Bone marrow (tissue), 2 donors: Measurements from ENCODE around the gene ANKRD44.
"Not testable (repeated sequence)": the region's sequence is repeated elsewhere in the genome, so short reads cannot be mapped to it uniquely, and the experiment has no call there.

Experiments
- DNase-seq, 2 donors: peaks; one replicate each; lab custom pipeline; 2025; lab: John Stamatoyannopoulos, UW

ANKRD44 gene

GRCh38 chr2:197310271-197310985, at the start of gene ANKRD44:
Gene ANKRD44 (minus strand): TSS chr2:197310780. CDS start chr2:197310604, 176 bp downstream.
- peak; percentile 64 to 66 for DNase-seq

GRCh38 chr2:197359859-197360258, 49.3 kb upstream of the ANKRD44 start:
- DNase-seq, result no peak

DNA sequence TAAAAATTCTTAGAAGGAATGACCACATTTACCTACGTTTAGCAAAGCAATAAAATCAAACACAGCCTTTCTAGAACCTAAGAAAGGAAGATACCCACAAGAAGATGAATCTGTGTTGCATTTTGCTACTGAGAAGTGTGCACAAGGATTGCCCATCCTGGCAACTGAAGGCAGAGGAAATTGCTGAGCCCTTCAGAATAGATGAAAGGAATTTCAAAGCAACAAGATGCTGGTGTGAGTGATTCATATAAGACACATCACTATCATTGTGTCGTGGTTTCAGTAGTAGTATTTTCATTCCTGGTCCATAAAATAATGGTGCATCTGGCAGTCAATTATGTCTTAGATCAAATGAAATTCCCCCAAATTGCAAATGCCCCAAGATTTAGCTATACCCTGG, 48.4 kb upstream of the ANKRD44 start:
- no peak for DNase-seq

GRCh38 chr2:197357986-197358385, 47.4 kb upstream of the ANKRD44 start:
- no peak for DNase-seq

GRCh38 chr2:197356136-197356535, 45.6 kb upstream of the ANKRD44 start:
- no peak for DNase-seq

GRCh38 chr2:197354169-197354558, 43.6 kb upstream of the ANKRD44 start:
- DNase-seq, result no peak

DNA sequence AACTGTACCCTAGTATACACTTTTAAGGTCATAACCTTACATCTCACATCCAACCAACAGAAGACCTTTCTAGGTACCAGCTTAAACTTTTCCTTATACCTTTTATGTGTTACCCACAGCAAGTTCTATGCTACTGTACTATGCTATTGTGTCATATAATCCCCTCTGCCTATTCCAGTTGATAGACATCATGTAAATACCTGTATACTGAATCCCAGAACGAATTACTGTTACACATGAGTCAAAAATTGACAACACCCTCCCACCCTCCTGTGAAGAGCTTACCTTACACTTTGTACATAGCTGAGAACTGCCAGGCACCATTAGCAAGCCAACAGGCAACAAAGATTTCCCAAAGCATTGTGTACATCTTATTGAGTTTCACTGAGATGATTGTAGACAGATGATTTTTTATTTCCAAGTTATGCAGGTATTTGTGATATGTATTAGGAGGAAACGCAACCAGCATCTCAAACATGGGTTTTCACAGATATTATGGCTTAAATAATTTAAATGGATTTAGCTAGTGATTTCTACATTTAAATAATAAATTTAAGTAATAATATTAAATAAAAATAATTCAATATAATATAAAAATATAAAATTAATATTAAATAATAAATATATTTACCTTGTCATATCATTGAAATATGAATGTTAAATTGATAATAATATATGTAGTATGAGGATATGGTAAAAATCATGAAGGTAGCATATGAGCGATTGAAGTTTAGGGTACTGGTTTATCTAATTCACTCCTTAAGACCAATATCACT, 43.0 kb upstream of the ANKRD44 start:
- no peak for DNase-seq

DNA sequence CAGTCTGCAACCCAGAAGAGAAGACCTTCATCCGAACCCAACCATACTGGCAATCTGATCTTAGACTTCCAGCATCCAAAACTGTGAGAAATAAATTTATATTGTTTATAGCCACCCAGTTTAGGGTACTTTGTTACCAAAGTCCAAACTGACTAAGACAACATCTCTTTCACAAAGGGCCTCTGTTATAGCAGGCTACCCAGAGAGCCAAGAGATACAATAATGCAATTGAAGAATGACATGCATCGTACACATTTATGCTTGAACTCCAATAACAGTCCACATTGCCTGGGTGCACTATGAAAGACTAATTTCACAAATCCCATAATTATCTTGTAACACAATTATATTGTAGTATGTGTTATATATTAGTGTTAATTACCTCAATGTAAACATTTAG, 39.1 kb upstream of the ANKRD44 start:
- DNase-seq, result no peak

DNA sequence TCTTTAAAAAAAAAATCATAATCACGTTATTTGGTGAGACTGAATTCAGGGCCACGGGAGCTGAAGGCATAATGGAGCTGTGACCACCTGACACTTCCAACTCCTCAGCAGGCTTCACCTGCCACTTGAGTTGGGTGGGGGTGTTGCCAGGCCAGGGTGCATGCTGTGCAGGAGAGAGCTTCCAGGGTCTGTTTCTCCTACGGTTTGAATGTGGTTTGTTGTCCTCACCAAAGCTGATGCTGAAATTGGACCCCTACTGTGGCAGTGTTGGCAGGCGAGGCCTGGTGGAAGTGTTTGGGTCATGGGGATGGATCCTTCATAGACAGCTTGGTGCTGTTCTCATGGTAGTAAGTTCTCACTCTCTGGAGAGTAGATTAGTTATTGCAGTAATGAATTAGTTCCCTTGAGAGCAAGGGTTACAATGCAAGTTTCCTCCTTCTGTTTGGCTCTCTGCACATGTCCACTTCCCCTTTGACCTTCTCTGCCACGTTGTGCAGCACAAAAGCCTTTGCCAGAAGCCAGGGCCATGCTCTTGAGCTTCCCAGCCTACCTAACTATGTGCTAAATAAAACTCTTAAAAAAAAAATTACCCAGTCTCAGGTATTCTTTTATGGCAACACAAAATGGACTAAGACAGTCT, 38.3 kb upstream of the ANKRD44 start:
- DNase-seq, result no peak

- no peak for DNase-seq
Observed at GRCh38 chr2:197345846-197346370, 35.3 kb upstream of the ANKRD44 start.

DNA sequence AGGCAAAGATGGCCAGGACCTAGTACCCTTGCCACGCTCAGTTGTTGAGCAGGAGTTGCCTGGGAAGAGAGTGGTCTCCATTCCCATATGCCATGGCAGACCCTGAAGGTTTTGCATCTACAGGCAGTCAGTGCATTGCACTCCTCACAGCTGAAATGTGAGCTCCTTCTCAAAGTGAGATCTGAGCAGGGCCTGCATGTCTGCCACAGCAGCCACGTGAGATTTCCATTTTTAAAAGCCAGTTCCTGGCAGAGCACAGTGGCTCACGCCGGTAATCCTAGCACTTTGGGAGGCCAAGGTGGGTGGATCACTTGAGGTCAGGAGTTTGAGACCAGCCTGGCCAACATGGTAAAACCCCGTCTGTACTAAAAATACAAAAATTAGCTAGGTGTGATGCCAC, 33.4 kb upstream of the ANKRD44 start:
- not testable (repeated sequence) for DNase-seq

DNA sequence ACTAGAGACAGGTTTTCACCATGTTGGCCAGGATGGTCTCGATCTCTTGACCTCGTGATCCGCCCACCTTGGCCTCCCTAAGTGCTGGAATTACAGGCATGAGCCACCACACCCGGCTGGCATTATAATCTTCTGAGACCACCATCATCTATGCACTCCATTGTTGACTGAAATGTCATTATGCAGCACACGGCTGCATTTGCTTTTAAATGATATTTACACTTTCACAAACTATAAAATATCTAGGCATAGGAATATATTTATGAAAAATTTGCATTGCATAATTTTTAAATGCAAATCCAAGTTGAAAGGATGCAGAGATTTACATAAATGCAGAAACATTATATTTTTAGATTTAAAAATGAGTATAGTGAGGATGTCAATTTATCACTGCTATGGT, 30.0 kb upstream of the ANKRD44 start:
- DNase-seq, result no peak

DNA sequence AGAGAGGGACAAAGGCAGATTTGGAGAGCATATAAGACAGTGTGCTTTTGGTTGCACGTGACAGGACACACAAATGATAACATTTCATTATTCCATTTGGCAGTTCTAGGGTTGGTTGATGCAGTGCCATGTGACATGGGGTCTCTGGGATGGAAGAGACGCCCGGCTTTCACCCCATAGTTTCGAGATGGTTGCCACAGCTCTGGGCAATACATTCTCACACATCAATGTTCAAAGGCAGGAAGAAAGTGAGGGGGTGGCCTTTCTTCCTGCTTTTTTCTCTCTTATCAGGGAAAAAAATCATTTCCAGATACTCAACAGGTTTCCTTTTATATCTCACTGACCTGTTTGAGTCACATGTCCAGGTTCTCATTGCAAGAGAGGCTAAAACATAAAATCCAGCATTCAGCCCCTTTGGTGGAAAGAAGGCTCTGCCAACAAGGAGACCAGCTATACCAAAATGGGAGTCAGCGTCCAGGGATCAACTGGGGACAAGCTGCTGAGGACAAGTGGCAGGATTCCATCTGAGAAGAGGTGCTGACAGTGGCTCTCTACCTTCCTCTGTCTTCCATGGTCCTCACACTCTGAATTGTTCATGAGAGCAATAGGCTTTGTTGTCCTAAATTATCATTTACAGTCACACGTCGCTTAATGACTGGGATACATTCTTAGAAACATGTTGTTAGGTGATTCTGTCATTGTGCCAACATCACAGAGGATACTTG, 29.1 kb upstream of the ANKRD44 start:
- no peak for DNase-seq

DNA sequence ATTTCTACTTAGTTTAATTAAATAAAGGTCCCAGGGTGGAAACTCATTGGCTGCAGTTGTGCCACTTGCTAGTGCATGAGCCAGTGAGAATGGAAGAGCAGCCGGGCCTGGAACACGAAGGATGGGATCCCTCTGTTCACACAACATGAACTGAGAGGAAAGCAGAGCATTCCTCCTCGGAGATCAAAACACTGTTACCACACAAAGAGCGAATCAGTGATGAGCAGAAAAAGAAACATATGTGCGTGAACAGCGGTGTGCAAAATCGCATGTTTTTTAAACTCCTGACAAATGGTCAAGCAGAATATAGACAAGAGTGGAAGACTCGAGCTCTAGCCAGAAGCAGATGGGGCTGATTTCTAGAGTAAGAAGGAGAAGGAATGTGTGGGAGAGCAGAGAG, 28.4 kb upstream of the ANKRD44 start:
- no peak for DNase-seq

DNA sequence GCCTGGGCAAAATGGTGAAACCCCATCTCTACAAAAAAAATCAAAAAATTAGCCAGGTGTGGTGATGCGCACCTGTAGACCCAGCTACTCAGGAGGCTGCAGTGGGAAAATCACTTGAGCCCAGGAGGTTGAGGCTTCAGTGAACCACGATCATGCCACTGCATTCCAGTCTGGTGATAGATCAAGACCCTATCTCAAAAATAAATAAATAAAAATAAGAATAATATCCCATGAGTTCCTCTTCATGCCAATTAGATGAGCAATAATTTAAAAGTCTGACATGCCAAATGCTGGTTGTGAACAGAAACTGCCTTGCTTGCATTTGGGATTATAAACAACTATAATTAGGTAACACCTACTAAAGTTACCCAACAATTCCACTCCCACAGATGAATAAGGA, 22.1 kb upstream of the ANKRD44 start:
- no peak for DNase-seq

GRCh38 chr2:197328461-197328860, 17.9 kb upstream of the ANKRD44 start:
- DNase-seq, result no peak

GRCh38 chr2:197327472-197328098, 17.0 kb upstream of the ANKRD44 start:
- DNase-seq, result peak in 1 of 2 donors; percentile 26

GRCh38 chr2:197327073-197327471, 16.5 kb upstream of the ANKRD44 start:
- no peak for DNase-seq

DNA sequence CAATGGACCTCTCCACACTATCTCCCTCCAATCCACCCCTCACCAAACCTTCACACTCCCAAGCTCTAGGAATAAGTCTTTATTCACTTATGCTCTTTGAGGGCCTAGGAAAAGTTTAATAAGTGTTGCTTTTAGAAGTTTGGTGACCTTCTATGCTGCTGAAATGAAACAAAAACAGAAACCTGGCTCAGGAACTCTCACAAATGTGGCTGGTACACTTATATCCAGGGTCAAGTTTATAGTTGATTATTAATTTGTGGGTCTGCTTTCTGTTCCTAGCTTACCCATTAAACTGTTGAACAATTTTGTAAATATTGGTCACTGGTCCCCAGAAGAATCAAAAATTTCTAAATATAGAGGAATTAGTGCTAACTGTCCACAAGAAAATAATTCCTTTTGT, 14.2 kb upstream of the ANKRD44 start:
- DNase-seq, result no peak

- no peak for DNase-seq
Observed at GRCh38 chr2:197322724-197323720, 12.4 kb upstream of the ANKRD44 start.
